DOHH2 (cell line): ENCODE data around the gene EXOC3L1.

Experiments
- CTCF ChIP-seq: fragments of 200-600 bp; sonication (generic); IDR thresholded peaks from one replicate; pipeline ENCODE4 v1.5.1; 2014; ENCODE audit warnings: antibody characterized with exemption, mild to moderate bottlenecking, low read depth, low read length; ENCODE audit not compliant: poor library complexity, severe bottlenecking
- EZH2phosphoT487 ChIP-seq: fragments of 200-600 bp; sonication (generic); IDR thresholded peaks from 2 replicates; pipeline ENCODE4 v1.6.1; 2017; ENCODE audit warnings: borderline replicate concordance, mild to moderate bottlenecking, antibody characterized with exemption, low read length, moderate library complexity, mixed read lengths

GRCh38 chr16:67193536-67193935, 3.6 kb upstream of the EXOC3L1 start:
- TF ChIP-seq CTCF (no peak), EZH2phosphoT487 (no peak)
